ENCODE measurements around the gene STKLD1.

DNA sequence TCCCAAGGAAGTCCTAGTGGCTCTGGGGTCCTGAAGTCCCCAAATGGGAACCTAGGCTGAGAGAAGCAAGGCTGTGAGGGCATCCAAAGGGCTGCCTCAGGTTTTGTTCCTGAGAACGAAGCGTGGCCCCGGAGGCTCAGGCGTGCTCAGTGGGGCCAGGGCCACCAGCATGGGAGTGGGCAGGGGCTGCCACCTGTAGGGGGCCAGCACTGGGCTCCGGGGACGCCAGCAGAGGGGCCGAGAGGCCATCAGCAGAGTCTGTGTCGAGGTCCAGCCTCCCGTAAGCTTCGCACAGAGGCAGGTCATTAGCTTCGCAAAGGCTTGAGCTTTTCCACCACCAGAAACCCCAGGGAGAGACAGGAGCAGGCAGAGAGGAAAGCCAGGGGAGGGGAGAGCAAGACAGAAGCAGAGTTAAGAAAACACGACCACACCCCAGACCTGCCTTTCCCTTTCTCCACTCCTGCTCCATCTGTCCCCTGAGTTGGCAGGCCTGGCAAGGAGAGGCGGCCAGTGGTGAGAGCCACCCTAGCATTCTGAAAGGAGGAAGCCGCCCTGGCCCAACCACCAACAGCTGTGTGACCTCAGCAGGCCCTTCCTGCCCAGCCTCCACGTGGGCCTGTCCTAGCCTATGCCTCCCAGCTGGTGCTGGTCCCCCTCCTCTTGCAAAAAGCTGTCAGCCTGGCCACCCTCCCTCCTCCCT, 34.6 kb upstream of the STKLD1 start:
- TF ChIP-seq POLR2A (IDR thresholded peaks at IDR 0.05) (peak in 1 of 2 donors; percentile 9), CTCF (IDR thresholded peaks at IDR 0.05) (no peak)

Measured in tibial nerve (tissue), 3 donors.